ENCODE measurements around the gene GP9.

GP9 gene

DNA sequence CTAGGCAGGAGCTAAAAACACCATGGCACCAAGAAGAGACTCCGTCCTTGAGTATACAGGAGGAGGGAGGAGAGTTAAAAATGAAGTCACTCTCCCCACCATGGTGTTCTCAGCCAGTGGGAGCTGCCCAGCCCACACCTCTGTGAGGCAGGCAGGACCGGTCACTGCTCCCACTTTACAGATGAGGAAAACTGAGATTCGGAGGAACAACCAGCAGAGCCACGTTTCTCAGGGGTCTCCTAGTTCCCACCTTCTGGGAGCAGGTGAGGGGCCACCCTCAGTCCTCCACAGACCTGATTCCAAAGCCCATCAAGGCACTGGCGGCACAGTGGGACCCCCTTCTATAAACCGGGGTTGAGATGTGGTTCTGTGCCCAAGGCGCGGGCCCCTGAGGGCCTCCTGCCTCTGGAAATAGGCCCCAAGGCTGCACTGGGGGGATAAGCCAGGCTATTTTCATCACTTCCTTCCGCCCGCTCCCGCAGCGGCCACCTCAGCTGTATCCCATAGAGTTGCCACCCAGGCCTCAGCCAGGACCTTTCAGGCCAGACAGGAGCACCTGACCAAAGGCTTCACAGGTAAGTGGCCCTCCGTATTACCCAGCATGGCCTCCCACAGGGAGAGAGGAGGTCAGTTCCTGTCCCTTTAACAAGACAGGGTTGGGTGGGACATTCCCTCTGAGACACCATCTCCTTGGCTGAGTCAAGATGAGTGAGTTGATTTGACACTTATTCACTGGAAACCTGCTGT, at the start of gene GP9:
Gene GP9, plus strand, starts transcription at position 504 of the 747 bp plus-strand sequence. CDS start 961 bp downstream, outside the sequence.
- Histone ChIP-seq H2AFZ (ENCODE audit: low read depth, low read length) (no peak within 1 kb of the TSS), H3K4me1 (ENCODE audit: insufficient read depth, low read length) (no peaks in the 10 kb centered on the region), H3K9me3 (ENCODE audit: low read length) (no peaks in the 10 kb centered on the region), H3K27me3 (ENCODE audit: insufficient read depth, low read length) (no peaks in the 10 kb centered on the region), H3K4me3 (ENCODE audit: low read length) (no peak within 1 kb of the TSS), H3K36me3 (ENCODE audit: insufficient read depth, low read length) (no peaks in the 10 kb centered on the region)

DNA sequence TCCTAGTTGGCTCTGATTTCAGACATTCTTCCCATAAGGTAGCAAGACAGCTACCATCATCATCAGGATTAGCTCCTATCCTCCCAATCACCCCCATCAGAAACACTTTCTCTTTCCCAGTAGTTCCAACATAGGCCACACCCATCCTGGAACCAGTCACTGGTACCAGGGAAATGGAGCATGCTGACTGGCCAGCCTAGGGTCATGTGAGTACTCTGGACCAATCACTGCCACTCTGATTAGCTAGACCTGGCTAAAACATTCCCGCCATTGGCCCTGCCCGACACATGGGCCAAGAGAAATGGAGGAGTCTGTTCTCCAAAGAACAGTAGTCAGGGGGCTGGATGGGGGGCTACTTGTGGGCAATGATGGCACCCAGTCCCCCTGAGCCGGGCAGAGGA, 47.1 kb upstream of the GP9 start:
- H2AFZ ChIP-seq (ENCODE audit: low read depth, low read length): no peak overlapping the region
- no peak overlapping the region for H3K4me3 ChIP-seq (ENCODE audit: low read length)
- no peaks in the 10 kb centered on the region for H3K9me3 ChIP-seq (ENCODE audit: low read length)
- H3K4me1 ChIP-seq (ENCODE audit: insufficient read depth, low read length): peaks cover 14% of the 10 kb centered on the region
- H3K36me3 ChIP-seq (ENCODE audit: insufficient read depth, low read length): peaks cover 66% of the 10 kb centered on the region
- H3K27me3 ChIP-seq (ENCODE audit: insufficient read depth, low read length): no peaks in the 10 kb centered on the region

DNA sequence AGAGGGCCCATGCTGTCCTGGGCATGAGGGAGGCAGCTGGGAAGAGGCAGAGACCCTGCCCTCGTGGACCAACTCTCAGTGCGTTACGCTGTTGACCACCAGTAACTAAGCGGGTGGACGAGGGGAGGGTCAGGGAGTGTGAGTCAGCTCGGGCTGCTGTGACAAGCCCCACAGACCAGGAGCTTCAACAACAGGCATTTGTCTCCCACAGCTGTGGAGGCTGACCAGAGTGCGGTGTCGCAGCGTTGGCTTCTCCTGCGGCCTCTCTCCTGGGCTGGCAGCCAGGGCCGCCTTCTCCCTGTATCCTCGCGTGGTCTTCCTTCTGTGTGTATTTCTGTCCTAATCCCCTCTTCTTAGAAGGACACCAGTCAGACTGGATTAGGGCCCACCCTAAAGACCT, 46.4 kb upstream of the GP9 start:
- Histone ChIP-seq H3K27me3 (ENCODE audit: insufficient read depth, low read length) (no peaks in the 10 kb centered on the region), H3K4me1 (ENCODE audit: insufficient read depth, low read length) (peaks cover 14% of the 10 kb centered on the region), H3K4me3 (ENCODE audit: low read length) (no peak overlapping the region), H3K36me3 (ENCODE audit: insufficient read depth, low read length) (peaks cover 65% of the 10 kb centered on the region), H3K9me3 (ENCODE audit: low read length) (no peaks in the 10 kb centered on the region), H2AFZ (ENCODE audit: low read depth, low read length) (no peak overlapping the region)

DNA sequence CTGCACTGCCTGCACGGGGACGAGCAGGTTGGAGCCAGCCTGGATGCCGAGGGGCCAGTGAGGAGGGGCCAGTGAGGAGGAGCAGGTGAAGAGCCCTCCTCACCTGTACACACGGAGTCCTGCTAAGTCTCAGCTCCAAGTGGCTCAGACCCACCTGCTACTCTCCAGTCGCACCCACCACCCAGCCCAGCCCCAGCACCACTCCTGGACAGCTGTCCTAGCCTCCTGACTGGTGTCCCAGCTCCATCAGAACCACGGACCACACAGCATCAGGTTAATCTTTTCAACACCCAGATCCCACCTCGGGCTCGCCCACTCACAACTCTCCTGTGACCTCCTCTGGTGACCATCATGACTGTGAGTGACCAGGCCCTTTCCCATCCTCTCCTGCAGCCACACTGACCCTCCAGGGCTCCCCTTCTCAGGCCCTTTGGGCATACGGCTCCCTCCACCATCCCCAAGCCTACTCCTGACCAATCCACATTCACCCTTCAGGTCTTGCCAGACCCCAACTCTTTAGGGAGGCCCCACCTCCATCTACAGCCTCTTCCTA, 45.7 kb upstream of the GP9 start:
- no peak overlapping the region for H2AFZ ChIP-seq (ENCODE audit: low read depth, low read length)
- H3K4me3 ChIP-seq (ENCODE audit: low read length): no peak overlapping the region
- peaks cover 10% of the 10 kb centered on the region for H3K4me1 ChIP-seq (ENCODE audit: insufficient read depth, low read length)
- H3K27me3 ChIP-seq (ENCODE audit: insufficient read depth, low read length): no peaks in the 10 kb centered on the region
- H3K9me3 ChIP-seq (ENCODE audit: low read length): no peaks in the 10 kb centered on the region
- peaks cover 65% of the 10 kb centered on the region for H3K36me3 ChIP-seq (ENCODE audit: insufficient read depth, low read length)

DNA sequence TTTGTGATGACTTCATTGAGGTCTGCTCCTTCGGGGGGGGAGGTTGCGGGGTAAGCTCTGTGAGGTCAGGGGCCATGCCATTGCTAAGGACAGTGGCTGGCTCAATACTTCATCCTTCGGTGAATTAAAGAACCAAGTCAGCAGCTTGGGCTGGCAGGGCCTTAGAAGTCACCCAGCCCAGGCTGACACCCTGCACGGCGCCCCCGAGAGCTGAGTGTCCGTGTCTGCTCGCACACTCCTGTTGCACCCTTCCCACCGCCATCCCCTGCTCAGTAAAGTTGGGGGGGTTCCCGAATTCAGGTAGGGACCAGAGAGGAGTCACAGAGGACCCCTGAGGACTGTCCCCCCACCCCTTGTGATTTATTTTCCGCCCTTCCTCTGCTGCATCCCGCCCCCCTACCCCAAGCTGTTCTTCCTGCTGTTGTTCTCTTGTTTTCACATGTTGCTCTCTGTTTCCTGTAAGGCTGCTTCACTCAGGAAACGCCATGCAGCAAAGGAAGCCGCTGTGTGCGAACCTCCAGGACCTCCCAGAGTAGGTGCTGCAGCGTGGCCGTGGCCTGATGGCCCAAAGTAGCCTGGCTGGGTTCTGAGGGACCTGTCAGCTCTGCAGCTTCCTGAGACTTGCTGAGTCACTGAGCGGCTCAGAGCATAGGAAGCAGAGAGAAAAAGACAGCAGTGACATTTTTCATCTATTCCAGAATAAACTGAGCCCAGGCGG, 45.0 kb upstream of the GP9 start:
- Histone ChIP-seq H3K9me3 (ENCODE audit: low read length) (no peaks in the 10 kb centered on the region), H2AFZ (ENCODE audit: low read depth, low read length) (no peak overlapping the region), H3K4me3 (ENCODE audit: low read length) (no peak overlapping the region), H3K4me1 (ENCODE audit: insufficient read depth, low read length) (peaks cover 5% of the 10 kb centered on the region), H3K27me3 (ENCODE audit: insufficient read depth, low read length) (no peaks in the 10 kb centered on the region), H3K36me3 (ENCODE audit: insufficient read depth, low read length) (peaks cover 65% of the 10 kb centered on the region)

DNA sequence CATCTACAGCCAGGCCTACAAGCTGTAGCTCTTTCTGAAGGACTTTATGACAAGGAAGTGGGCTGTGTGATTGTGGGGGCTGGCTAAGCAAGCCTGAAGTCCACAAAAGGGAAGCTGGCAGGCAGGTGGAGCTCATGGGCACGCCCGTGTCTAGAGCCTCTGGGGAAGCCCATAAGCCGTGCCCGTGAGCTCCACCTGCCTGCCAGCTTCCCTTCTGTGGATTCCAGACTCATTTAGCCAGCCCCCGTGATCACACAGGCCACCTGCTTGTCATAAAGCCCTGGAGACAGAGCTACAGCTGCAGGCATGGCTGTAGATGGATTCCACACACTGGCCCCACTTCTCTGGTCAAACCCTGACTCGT, 44.2 kb upstream of the GP9 start:
- H2AFZ ChIP-seq (ENCODE audit: low read depth, low read length): no peak overlapping the region

DNA sequence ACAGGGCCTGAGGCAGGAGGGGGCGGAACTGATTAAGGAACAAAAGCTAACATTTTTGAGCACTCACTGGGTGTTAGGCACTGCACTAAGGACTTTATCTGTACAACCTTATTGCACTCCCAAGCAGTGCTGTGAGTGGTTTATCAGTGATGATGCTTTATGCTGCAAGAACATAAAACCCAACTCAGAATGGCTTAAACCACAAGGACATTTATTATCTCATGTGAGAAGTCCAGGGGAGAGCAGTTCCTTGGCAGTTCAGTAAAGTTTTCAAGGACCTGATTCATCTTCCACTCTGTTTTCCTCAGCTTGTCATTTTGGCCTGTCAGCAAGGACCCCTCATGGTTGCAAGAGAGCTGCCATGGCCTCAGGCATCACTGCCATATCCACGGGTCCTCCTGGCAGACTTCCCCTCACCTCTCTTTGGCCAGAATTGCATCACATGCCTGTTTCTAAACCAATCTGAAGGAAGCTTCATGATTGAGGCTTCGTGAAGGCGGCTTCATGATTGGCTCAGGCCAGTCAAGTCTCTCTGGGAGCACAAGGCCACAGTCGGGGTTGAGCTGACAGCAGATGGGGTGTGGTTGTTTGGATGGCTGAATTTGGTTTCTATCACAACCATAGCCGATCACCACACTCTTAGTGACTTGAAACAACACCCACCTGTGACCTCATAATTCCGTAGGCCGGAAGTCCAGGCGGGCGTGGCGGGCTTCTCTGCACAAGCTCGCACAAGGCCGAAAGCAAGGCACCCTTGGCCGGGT, 43.7 kb upstream of the GP9 start:
- Histone ChIP-seq H3K36me3 (ENCODE audit: insufficient read depth, low read length) (peaks cover 67% of the 10 kb centered on the region), H3K27me3 (ENCODE audit: insufficient read depth, low read length) (no peaks in the 10 kb centered on the region), H2AFZ (ENCODE audit: low read depth, low read length) (no peak overlapping the region), H3K4me1 (ENCODE audit: insufficient read depth, low read length) (no peaks in the 10 kb centered on the region), H3K4me3 (ENCODE audit: low read length) (no peak overlapping the region), H3K9me3 (ENCODE audit: low read length) (no peaks in the 10 kb centered on the region)

More for the DNA sequence above, 44.2 kb upstream of the GP9 start:
- Histone ChIP-seq H3K4me3 (ENCODE audit: low read length) (no peak overlapping the region), H3K27me3 (ENCODE audit: insufficient read depth, low read length) (no peaks in the 10 kb centered on the region), H3K4me1 (ENCODE audit: insufficient read depth, low read length) (no peaks in the 10 kb centered on the region), H3K36me3 (ENCODE audit: insufficient read depth, low read length) (peaks cover 67% of the 10 kb centered on the region), H3K9me3 (ENCODE audit: low read length) (no peaks in the 10 kb centered on the region)

DNA sequence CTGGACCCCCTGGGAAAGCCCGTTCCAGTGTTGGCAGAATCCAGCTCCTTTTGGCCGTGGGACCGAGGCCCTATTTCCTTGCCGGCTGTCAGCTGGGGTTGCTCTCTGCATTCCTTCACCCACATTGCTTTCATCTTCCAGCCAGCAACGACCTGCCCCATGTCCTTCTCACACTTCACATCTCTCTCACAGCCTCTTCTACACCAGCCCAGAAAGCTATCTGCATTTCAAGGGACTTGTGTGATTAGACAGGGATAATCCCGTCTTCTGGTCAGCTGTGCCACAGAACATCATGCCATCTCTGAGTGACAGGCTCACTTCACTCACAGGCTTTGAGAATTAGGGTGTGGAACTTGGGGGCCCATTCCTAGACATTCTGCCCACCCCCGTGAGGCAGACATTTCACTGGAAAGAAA, 43.1 kb upstream of the GP9 start:
- Histone ChIP-seq H3K4me3 (ENCODE audit: low read length) (no peak overlapping the region), H3K36me3 (ENCODE audit: insufficient read depth, low read length) (peaks cover 61% of the 10 kb centered on the region), H3K4me1 (ENCODE audit: insufficient read depth, low read length) (no peaks in the 10 kb centered on the region), H3K9me3 (ENCODE audit: low read length) (peaks cover 2% of the 10 kb centered on the region), H2AFZ (ENCODE audit: low read depth, low read length) (no peak overlapping the region), H3K27me3 (ENCODE audit: insufficient read depth, low read length) (no peaks in the 10 kb centered on the region)

DNA sequence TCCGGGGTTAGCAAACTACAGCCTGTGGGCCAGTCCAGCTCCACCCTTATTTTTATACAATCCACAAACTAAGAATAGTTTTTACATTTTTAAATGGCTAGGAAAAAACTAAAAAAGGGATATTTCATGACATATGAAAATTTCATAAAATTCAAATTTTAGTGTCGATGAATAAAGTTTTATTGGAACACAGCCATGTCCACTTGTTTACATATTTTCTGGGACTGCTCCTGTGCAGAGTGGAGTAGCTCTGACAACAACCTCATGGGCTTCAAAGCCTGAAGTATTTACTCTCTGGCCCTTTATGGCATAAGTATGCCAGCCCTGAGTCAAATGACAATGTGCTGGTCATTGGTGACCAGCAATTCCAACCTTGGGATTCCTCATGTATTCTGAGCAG, 42.3 kb upstream of the GP9 start:
- Histone ChIP-seq H2AFZ (ENCODE audit: low read depth, low read length) (no peak overlapping the region), H3K4me3 (ENCODE audit: low read length) (no peak overlapping the region), H3K4me1 (ENCODE audit: insufficient read depth, low read length) (no peaks in the 10 kb centered on the region), H3K9me3 (ENCODE audit: low read length) (peaks cover 2% of the 10 kb centered on the region), H3K36me3 (ENCODE audit: insufficient read depth, low read length) (peaks cover 54% of the 10 kb centered on the region), H3K27me3 (ENCODE audit: insufficient read depth, low read length) (no peaks in the 10 kb centered on the region)

DNA sequence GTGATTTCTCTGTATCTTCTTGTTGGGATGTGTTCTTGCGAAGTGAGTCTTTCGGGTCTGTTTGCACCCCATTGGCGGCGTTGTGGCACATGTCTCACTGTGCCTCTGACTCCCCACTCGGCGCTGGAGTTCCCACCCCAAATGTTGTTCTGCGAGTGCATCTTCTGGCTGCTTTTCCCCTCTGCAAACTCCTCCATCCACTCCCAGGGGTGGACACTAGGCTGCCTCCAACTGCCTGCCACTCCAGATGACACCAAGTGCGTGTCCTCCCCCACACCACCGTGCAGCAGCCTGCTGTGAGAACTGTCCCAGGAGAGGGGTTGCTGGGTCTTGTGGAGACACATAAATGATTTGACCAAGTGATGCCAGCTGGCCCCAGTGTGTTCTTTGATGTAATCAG, 41.8 kb upstream of the GP9 start:
- no peak overlapping the region for H3K4me3 ChIP-seq (ENCODE audit: low read length)
- peaks cover 2% of the 10 kb centered on the region for H3K9me3 ChIP-seq (ENCODE audit: low read length)
- no peaks in the 10 kb centered on the region for H3K27me3 ChIP-seq (ENCODE audit: insufficient read depth, low read length)
- no peak overlapping the region for H2AFZ ChIP-seq (ENCODE audit: low read depth, low read length)
- no peaks in the 10 kb centered on the region for H3K4me1 ChIP-seq (ENCODE audit: insufficient read depth, low read length)
- peaks cover 49% of the 10 kb centered on the region for H3K36me3 ChIP-seq (ENCODE audit: insufficient read depth, low read length)

DNA sequence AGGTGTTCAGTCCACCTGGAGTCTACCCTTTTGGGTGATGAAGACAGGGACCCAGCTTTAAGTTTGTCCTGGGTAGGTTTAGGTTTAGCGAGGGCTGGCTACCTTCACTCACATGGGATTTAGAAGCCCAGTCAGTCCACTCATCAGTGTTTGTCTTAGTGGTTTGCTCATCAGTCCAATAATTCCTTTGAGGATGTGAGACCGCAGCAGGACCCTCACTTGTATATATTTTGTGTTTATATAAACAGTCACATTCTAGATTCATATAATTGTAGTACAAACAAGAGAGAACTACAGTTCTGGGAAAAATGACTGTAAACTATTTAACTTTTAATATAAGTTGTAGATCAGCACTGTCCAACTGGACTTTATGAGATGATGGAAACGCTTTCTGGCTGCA, 41.3 kb upstream of the GP9 start:
- Histone ChIP-seq H3K9me3 (ENCODE audit: low read length) (peaks cover 2% of the 10 kb centered on the region), H3K36me3 (ENCODE audit: insufficient read depth, low read length) (peaks cover 45% of the 10 kb centered on the region), H3K27me3 (ENCODE audit: insufficient read depth, low read length) (no peaks in the 10 kb centered on the region), H3K4me3 (ENCODE audit: low read length) (no peak overlapping the region), H3K4me1 (ENCODE audit: insufficient read depth, low read length) (no peaks in the 10 kb centered on the region), H2AFZ (ENCODE audit: low read depth, low read length) (no peak overlapping the region)

DNA sequence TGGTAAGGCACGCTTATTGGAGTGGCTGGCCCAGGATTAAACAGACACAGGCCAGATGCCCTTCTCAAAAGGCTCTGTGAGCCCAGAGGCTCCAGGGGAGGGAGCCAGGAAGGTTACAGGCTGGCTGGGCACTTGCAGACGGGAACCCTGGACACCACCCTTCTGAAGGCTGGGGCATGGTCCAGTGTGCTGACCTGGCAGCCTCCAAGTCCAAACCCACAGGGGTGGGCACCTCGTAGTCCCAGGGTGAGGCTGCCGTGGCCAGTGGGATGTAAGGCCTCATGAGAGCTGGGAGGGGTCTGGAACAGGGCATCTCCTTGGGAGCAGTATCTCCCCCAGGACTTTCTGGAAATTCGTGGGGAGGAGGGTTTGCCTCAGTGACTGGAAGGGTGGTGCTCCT, 39.9 kb upstream of the GP9 start:
- peaks cover 32% of the 10 kb centered on the region for H3K36me3 ChIP-seq (ENCODE audit: insufficient read depth, low read length)
- no peaks in the 10 kb centered on the region for H3K27me3 ChIP-seq (ENCODE audit: insufficient read depth, low read length)
- H3K4me3 ChIP-seq (ENCODE audit: low read length): no peak overlapping the region
- no peaks in the 10 kb centered on the region for H3K4me1 ChIP-seq (ENCODE audit: insufficient read depth, low read length)
- no peak overlapping the region for H2AFZ ChIP-seq (ENCODE audit: low read depth, low read length)
- peaks cover 2% of the 10 kb centered on the region for H3K9me3 ChIP-seq (ENCODE audit: low read length)

DNA sequence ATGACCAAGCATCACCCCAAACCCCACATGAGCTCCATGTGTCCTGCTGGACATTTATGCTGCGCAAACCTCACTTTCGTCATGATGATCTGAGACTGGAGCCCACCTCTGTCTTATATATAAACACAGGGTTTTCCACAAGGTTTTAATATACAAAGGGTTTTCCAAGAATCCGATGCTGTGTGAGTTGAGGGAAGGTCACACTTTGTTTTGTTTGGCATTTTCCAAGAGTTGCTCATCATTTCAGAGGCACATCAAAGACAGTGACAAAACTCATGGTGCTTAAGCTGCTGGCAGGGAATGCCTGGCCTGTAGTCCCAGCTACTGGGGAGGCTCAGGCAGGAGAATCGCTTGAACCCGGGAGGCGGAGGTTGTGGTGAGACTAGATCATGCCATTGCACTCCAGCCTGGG, 39.4 kb upstream of the GP9 start:
- Histone ChIP-seq H3K36me3 (ENCODE audit: insufficient read depth, low read length) (peaks cover 27% of the 10 kb centered on the region), H3K4me1 (ENCODE audit: insufficient read depth, low read length) (no peaks in the 10 kb centered on the region), H2AFZ (ENCODE audit: low read depth, low read length) (no peak overlapping the region), H3K9me3 (ENCODE audit: low read length) (peaks cover 2% of the 10 kb centered on the region), H3K4me3 (ENCODE audit: low read length) (no peak overlapping the region), H3K27me3 (ENCODE audit: insufficient read depth, low read length) (no peaks in the 10 kb centered on the region)
